Heart left ventricle (tissue), 16 donors: ENCODE measurements around the gene SLBP. TPM values are rescaled to one million over a fixed set of nuclear protein-coding genes. Genes with fewer than 3 reads are reported as not detected.

Source experiments
- ATAC-seq, 4 donors: fragments of 200-7000 bp; cut with Tn5 transposase; one replicate each; pipeline ENCODE4 v1.9.1; 2020 to 2022; ENCODE audit warnings: moderate library complexity in 4 of 4, mild to moderate bottlenecking in 3 of 4, moderate number of reproducible peaks in 1 of 4
- DNase-seq, 5 donors: peaks; one replicate each; pipeline ENCODE4 v3.0.0-alpha.2; 2020
- H3K27ac ChIP-seq, 12 donors: fragments of 200-600 bp; sonication (generic) in 4 of 12; one replicate each; pipeline versions ENCODE4 v1.5.0 to v1.8.0; 2016 to 2022; ENCODE audit warnings: mild to moderate bottlenecking in 2 of 12
- H3K27me3 ChIP-seq, 9 donors: fragments of 200-600 bp; sonication (generic) in 2 of 9; one replicate each; pipeline versions ENCODE4 v1.5.1 to v1.8.0; 2016 to 2022; ENCODE audit warnings: mild to moderate bottlenecking in 3 of 9
- H3K36me3 ChIP-seq, 9 donors: fragments of 200-600 bp; sonication (generic) in 2 of 9; one replicate each; pipeline versions ENCODE4 v1.5.0 to v1.8.0; 2018 to 2022; ENCODE audit warnings: mild to moderate bottlenecking in 2 of 9
- H3K4me1 ChIP-seq, 12 donors: fragments of 200-600 bp; sonication (generic) in 4 of 12; one replicate each; pipeline versions ENCODE4 v1.5.0 to v1.8.0; 2016 to 2022; ENCODE audit warnings: mild to moderate bottlenecking in 3 of 12
- H3K4me3 ChIP-seq, 12 donors: fragments of 200-600 bp; sonication (generic) in 4 of 12; one replicate each; pipeline versions ENCODE4 v1.5.0 to v1.8.0; 2017 to 2022; ENCODE audit warnings: mild to moderate bottlenecking in 9 of 12, moderate library complexity in 4 of 12
- H3K9me3 ChIP-seq, 12 donors: fragments of 200-600 bp; sonication (generic) in 4 of 12; one replicate each; pipeline versions ENCODE4 v1.5.0 to v1.8.0; 2016 to 2022; ENCODE audit warnings: mild to moderate bottlenecking in 1 of 12
- CTCF ChIP-seq, 12 donors: fragments of 200-600 bp; sonication (generic) in 4 of 12; IDR thresholded peaks; one replicate each; pipeline versions ENCODE4 v1.5.0 to v1.8.0; 2018 to 2022; ENCODE audit warnings: antibody characterized with exemption in 12 of 12, mild to moderate bottlenecking in 5 of 12
- POLR2A ChIP-seq, 2 donors: fragments of 450-650 bp; IDR thresholded peaks; one replicate each; pipeline ENCODE4 v1.6.1; 2017; ENCODE audit warnings: antibody characterized with exemption in 2 of 2, mild to moderate bottlenecking in 2 of 2, moderate library complexity in 2 of 2
- WGBS, 4 donors: extraction: QIAGEN DNeasy Blood & Tissue Kit in 2 of 4; methylation state at CpG; one replicate each; pipeline versions ENCODE4 v1.1.5 to v1.1.7; 2013 to 2018; 5-methylcytosine and 5-hydroxymethylcytosine counted together
- intact Hi-C, 10 donors: fragments of 100-400 bp; cut with DNase I; formaldehyde crosslinking; loops; one replicate each; pipeline versions ENCODE4 v1.11.1 to v1.14.2; 2022
- polyA plus RNA-seq, 2 donors: library from polyadenylated mRNA; stranded (reverse); fragments of 200-250 nt; gene quantifications; one replicate each; pipeline ENCODE4 v1.2.3, GENCODE V29; 2013
- total RNA-seq, 9 donors: library from RNA; depleted of rRNA in 2 of 9; stranded (reverse); fragments of >200 nt in 2 of 9; fragmentation: NEBNext Ultra II Directional in 3 of 9; extraction: Animal tissue kit (Norgen Biotek cat#: 25700) in 3 of 9; gene quantifications; one replicate each; pipeline versions ENCODE4 v1.1.0 to v1.2.4, GENCODE V29; 2016 to 2023
- donor health status: ischemic (EF 13 %, LVEDD 7.1; RV severe dilation, severe dysfunction).
- donor health status: healthy with polysubstance abuse.
- donor health status: DM: no; HTN: yes; CAD: no.
- donor health status: DM: no; HTN: no; CAD: no.
- donor health status: ischemic (EF 25% LVEDD 6.9; RV normal size, moderate dysfunction).
- donor health status: ischemic (EF 25% LVEDD 5.7; RV mildly dilated, moderate dysfunction).
- donor health status: healthy.
- donor health status: DM: yes; HTN: yes; CAD: no.
- donor health status: ischemic (EF 35%, LVEDD 5.7; RV mildly dilated, moderate dysfunction).
- donor health status: nonischemic (EF 11% LVEDD 7.7; RV severe dilation, severe dysfunction).
- donor health status: DM: yes; HTN: yes; CAD: no.
- donor health status: PGD.
- donor health status: ischemic (EF 29% LVEDD 5.4; RV normal size, mild dysfunction).
- donor health status: nonischemic (EF 23%, LVEDD 6.1; RV moderate dilation, normal function).

The SLBP gene
- total and polyA plus RNA-seq, 11 donors: 7.2 to 27.7 (median 11.7) TPM

- TF ChIP-seq POLR2A (IDR thresholded peaks at IDR 0.05) (no peak), CTCF (IDR thresholded peaks at IDR 0.05) (no peak)
- DNase-seq (peak in 1 of 5 donors; percentile 47), ATAC-seq (no peak)
- Histone ChIP-seq H3K27me3 (no peaks in the 10 kb centered on the region), H3K36me3 (peaks cover 0 to 39% (median 11%) of the 10 kb centered on the region in 9 donors), H3K4me1 (peaks cover 10 to 84% (median 42%) of the 10 kb centered on the region in 12 donors), H3K4me3 (peak overlapping the region in 2 of 12 donors; percentile 15 to 82), H3K27ac (peak overlapping the region in 6 of 12 donors; percentile 18 to 94 (median 25)), H3K9me3 (no peaks in the 10 kb centered on the region)
- intact Hi-C loops: loop anchor here in 6 of 10 donors (10.0 kb wide), 1 partner anchor 368 kb away; no protein-coding TSS in a partner anchor
- 71 to 85% (median 79%) methylated on average over 12 of the region's 12 CpGs for WGBS, 4 donors
Measured at GRCh38 chr4:1723131-1723801, 11.1 kb upstream of the SLBP start.

- Histone ChIP-seq H3K4me1 (peaks cover 10 to 82% (median 43%) of the 10 kb centered on the region in 12 donors), H3K27ac (peak overlapping the region in 6 of 12 donors; percentile 18 to 94 (median 32)), H3K27me3 (no peaks in the 10 kb centered on the region), H3K36me3 (peaks cover 0 to 39% (median 12%) of the 10 kb centered on the region in 9 donors), H3K9me3 (no peaks in the 10 kb centered on the region), H3K4me3 (peak overlapping the region in 4 of 12 donors; percentile 63 to 94 (median 73))
- DNase-seq (peak in 1 of 5 donors; percentile 65), ATAC-seq (no peak)
- 45 to 57% (median 51%) methylated on average over 18 of the region's 18 CpGs for WGBS, 4 donors
- intact Hi-C loops: loop anchor here in 6 of 10 donors (10.0 kb wide), 1 partner anchor 368 kb away; no protein-coding TSS in a partner anchor
- TF ChIP-seq POLR2A (IDR thresholded peaks at IDR 0.05): no peak
- no peak for TF ChIP-seq CTCF (IDR thresholded peaks at IDR 0.05)
Measured at GRCh38 chr4:1722551-1723118, 10.5 kb upstream of the SLBP start.

- no peaks in the 10 kb centered on the region for H3K27me3 ChIP-seq
- H3K27ac ChIP-seq: peak overlapping the region in 6 of 12 donors; percentile 54 to 96 (median 94)
- DNase-seq (peak in 1 of 5 donors; percentile 60), ATAC-seq (no peak)
- TF ChIP-seq POLR2A (IDR thresholded peaks at IDR 0.05) (no peak), CTCF (IDR thresholded peaks at IDR 0.05) (no peak)
- WGBS, 4 donors: 5 to 9% (median 6%) methylated on average over 40 to 61 of the region's 61 CpGs
- intact Hi-C loops: loop anchor here in 6 of 10 donors (10.0 kb wide), 1 partner anchor 367 kb away; no protein-coding TSS in a partner anchor
- peaks cover 10 to 75% (median 40%) of the 10 kb centered on the region in 12 donors for H3K4me1 ChIP-seq
- H3K36me3 ChIP-seq: peaks cover 0 to 42% (median 17%) of the 10 kb centered on the region in 9 donors
- H3K4me3 ChIP-seq: peak overlapping the region; percentile 23 to 94 (median 80)
- no peaks in the 10 kb centered on the region for H3K9me3 ChIP-seq
Measured at GRCh38 chr4:1721666-1722550, 9.8 kb upstream of the SLBP start.
